Activated naive CD4-positive, alpha-beta T cell (primary cell): ENCODE results near the gene VSX1.

ENCODE experiments used
- DNase-seq, 4 experiments: peaks; one replicate each; lab custom pipeline; 2025; lab: John Stamatoyannopoulos, UW

VSX1 gene

GRCh38 chr20:25053255-25054031 lies 28.5 kb downstream of the VSX1 start:
- no peak for DNase-seq

DNA sequence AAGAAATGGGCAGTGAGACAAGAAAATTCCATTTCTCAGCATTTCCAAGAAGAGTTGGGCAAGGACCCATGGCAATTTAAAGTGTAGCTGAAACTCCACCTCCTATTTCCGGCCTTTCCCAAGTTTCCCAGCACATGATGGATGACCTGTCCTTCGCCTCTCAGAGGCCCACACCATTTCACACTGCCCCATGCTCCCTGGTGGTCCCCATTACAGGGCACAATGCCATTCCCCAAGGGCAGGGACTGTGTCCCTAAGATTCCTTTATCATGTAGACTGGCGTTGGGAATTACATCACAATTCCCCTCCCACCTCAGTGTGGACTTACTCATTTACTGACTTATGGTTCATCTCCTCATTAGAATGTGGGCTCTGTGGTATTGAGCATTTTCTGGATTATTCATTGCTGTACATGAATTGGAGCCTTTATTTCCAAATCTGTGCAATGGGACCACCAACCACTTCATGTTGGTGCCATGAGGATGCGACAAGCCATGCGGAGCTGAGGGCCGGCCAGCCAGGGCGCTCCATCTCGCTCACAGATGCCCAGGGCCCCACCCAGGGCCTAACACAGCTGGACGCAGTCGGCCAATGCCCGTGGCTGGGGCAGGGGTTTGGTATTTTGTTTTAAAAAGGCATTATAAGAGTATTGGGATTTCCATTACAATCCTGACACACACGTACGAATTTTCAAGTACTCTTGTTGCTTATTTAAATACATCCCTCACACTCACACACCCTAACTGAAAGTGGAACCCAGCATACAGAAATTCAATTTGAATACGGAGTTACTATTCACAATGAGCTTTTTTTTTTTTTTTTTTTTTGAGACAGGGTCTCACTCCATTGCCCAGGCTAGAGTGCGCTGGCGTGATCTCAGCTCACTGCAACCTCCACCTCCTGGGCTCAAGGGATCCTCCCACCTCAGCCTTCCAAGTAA lies 29.4 kb downstream of the VSX1 start:
- DNase-seq: no peak

GRCh38 chr20:25051386-25052155 lies 30.4 kb downstream of the VSX1 start:
- no peak for DNase-seq

GRCh38 chr20:25050501-25051350 lies 31.2 kb downstream of the VSX1 start:
- DNase-seq: no peak

DNA sequence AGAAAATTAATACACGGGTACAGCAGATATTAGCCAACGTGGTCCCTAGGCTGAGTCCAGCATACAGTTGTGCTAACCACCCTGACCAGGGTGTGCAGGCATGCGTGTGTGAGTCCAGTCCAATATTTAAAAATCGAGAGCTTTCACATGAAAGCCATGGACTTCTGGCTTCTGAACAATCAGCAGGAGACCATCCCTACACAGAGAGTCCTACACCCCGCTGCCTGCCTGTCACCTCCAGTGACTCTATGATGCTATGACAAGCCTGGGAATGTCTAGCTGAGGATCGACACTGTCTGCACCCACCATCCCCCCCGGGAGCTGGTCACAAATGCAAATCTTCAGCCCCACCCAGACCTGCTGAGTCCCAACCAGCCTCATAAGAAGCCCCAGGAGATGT lies 31.9 kb downstream of the VSX1 start:
- no peak for DNase-seq

DNA sequence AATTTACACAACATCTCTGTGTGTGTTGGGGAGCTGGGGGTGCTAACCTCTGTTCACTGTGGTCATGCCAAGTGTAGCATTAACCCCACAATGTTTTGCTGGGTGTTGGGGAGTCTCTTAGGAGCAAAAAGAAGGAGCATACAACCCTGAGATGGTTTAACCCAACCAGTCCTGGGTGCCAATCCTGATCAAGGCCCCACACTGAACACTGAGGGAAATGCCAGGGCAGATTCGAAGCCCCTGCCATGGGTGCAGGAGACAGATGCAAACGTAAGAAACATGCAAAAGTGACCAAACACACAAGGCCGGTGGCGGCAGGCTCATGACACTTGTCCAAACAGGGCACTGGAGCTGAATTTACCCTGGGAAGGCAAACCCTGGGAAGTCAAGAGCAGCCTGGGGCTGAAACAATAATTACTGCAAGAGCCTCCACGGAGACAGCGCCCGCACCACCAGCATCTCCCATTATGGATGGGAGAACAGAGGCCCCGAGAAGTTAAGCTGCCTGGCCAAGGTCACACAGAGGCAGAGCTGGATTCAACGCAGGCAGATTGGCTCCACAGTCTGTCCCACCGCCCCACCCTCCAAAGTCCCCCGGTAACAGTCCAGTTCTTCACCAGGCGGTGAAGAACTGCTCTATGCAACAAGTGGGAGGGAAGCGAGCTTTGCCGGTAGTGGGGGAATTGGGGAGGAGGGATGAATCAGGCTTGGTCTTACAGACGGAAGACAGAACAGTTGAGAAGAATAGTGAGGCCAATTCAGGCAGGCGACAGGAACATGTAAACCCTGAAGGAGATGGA lies 32.5 kb downstream of the VSX1 start:
- DNase-seq: no peak

DNA sequence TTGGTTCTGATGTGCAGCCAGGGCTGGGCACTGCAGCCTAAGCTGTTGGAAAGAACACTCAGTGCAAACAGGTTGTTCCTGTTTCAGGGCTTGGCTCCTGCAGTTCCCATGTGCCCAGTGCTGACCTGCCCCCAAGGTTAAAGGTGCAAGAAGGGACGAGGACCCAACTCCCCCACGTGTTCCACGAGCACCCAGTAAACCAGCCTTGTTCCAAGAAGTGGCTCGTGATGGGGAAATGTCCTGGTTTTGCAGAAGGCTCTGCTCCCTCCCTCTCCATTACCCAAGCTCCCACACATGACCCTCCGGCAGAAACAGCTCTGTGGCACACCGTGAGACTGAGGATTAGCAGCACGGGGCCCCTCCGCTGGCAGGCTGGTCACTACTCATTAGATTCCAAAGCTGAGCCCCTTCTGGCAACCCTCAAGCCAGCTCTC lies 33.4 kb downstream of the VSX1 start:
- no peak for DNase-seq

DNA sequence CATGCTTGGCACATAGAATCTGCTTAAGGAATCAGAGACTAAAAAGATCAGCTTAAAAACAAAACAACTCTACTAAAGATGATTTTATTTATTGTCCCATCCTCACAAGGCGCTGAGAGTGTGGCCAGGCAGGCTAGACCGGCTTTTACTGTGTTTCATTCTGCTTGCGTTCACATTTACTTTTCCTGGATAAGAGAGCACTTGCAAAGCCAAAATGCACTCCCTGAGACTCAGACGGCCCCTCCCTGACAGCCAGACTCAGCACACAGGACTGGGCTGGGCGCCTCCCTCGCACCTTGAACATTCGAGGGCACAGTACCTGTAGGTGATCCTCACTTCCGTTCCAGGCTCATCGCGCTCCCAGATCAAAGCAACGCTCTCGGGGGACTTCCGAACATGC lies 34.2 kb downstream of the VSX1 start:
- DNase-seq: no peak

DNA sequence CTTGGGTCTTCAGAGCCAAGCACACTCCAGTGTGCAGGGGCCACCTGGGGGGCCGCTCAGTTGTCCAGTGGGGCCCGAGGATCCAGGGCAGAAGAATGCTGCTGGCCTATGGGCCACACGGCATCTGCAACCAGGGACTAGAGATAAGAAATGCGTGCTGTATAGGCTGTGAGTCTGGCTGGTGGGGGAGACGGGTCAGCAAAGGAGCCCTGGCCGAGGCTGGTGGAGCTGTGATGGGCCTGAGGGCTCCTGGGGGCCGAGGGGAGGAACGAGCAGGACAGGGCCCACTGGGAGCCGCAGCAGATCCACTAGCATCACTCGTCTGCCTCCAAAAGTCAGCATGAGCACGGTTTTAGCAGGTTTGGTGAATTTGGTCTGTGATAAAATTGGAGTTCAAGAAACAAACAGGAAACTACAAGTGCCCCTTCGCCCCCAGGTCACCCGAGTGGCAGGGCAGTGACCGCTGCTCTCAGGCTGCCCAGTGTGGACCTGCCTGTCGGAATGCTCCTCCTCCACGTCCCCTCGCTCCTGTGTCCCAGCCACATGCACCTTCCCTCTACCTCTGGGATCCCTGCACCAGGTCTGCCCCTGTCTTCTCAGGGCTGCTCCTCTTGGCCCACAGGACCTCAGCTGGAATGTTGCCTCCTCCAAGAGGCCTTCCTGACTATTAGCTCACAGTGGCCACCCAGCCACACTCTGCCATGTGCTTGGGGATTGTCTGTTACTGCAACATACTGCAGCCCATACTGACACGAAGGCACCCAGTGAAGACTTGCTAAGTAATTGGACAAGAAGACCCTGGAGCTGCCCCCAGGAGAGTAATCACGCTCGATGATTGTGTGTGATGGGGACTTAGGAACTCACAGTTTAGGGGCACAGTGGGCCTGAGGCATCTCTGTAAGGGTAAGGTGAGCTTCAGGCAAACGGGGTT lies 34.9 kb downstream of the VSX1 start:
- DNase-seq: no peak

DNA sequence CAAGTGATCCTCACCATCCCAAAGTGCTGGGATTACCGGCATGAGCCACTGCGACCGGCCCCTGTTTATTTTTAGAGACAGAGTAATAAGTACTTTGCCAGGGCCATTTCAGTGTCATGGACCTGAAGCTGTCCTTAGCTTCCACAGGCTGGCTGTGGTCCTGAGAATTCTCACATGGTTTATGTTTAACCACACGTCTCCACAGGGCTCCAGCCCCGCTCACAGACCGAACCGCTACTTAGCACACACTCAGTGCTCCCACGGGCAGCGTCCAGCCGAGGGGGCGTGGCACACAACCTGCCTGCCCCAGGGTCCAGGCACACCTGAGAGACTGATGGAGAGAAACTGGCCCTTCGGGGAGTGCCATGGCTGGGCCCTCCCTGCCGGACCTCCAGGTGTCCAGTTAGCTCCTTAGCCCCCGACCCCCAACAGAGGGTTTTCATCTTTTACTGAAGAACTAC lies 35.7 kb downstream of the VSX1 start:
- no peak for DNase-seq

DNA sequence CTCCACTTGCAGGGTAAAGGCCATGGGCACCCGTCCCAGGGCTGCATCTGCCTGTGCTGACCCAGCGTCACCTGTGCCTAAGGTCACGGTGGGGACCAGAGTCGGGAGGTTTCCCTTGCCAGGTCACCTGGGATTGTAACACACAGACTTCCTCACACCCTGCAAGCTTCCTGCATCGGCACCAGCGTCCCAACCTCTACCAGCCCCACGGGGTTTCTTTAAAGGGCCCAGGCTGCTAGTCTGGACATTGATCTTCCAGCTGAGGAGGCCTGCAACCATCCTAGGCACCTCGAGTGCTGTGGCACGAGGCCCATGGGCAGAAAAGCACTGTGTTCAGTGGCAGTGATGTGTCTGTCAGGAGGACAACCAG lies 36.6 kb downstream of the VSX1 start:
- DNase-seq: no peak

GRCh38 chr20:25044660-25045342 lies 37.1 kb downstream of the VSX1 start:
- no peak for DNase-seq

DNA sequence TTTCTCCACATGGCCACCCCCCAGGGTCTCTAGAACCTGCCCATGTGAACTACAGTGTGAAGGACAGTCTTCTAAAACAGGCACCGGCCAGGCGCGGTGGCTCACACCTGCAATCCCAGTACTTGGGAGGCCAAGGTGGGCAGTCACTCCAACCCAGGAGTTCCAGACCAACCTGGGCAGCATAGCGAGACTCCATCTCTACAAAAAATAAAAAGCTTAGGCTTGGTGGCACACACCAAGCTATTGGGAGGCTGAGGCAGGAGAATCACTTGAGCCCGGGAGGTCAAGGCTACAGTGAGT lies 37.7 kb downstream of the VSX1 start:
- DNase-seq: no peak

DNA sequence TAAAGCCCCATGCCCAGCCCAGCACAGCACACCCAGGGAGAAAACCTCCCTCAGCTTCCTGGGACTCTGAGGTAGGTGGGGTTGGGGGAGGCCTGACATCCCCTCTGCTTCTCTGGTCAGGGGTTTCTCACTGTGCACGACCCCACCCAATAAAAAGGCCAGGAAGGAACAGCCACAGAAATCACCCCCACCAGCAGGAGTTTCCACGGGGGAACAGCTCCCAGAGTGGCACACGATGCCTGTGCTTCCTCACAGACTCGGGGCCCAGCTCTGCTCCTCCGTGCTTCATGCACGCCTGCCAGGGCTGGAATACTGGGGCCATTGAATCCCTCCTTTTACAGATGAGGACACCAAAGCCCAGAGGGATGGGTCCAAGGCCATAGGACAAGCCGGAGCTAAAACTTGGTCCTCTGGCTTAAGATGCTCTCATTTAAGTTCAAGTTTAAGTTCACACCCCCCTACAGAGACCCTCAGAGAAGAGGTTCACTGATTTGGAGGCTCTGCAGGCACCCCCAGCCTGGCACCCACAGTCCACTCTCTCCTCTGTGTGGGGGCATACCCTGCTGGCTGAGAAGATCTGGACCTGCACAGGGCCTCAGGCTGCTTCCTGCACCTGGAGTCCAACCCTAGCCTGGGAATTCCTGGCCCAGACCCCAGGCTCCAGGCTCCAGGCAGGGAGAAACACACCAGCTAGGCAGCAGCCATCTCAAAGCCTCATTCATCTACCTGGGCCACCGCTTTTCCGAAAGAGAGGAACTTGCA lies 38.3 kb downstream of the VSX1 start:
- DNase-seq: no peak

DNA sequence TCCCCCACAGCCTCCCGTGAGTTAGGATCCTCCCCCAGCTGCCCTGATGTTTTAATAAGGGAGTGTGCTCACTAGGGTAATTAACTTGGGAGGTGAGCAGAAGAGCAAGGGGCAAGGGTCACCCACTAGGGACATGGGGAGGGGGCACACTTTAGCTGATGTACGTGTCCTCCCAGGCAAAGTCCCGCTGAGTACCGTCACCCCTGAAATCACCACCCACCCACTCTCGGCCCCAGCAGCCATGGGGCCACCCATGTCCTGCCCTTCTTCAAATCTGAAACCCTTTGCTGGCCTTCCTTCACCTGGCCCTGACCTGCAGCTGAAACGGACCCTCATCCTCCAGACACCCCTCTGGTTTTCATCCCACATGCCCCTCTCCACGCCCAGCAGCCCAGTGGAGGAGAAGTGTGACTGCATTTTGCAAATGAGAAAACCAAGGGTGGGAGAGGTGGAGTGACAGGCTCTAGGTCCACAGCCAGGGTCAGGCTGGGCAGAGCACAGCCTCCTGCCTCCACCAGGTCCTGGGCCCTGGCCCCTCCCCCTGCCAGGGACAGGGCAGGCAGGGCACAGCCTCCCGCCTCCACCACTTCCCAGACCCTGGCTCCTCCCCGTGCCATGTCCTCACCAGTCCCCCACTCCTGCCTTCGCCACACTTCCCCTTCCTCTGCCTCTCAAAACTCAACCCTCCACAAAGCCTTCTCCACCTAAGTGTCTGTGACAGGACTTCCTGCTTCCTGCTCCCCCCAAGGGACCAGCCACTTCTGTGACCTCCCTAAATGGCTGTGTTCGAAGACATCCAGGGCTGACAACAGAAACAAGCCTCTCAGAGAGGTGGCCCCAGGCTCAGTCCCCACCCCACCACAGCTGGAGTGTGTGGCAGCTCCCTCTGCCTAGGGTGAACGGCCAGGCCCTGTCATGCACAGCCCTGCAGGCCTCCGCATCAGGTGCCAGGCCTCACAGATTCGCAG lies 39.1 kb downstream of the VSX1 start:
- DNase-seq: peak in 1 of 4 experiments; percentile 28

- DNase-seq: no peak
Measured at GRCh38 chr20:25041813-25042530, 40.0 kb downstream of the VSX1 start.
